HCT116 (cell line): ENCODE data around the gene SLC18B1. TPM values are rescaled to one million over a fixed set of nuclear protein-coding genes. Genes with fewer than 3 reads are reported as not detected.

Source experiments
- ATAC-seq: fragments of 200-7000 bp; cut with Tn5 transposase; 2 replicates; pipeline ENCODE4 v1.9.1; 2020; ENCODE audit warnings: mild to moderate bottlenecking, moderate library complexity
- BruUV-seq: library from RNA; stranded (reverse); fragments of 400-500 nt; replicated peaks from 2 replicates; lab custom pipeline; 2021; lab: Mats Ljungman, UMichigan
- CTCF ChIA-PET: fragments of 300-600 bp; sonication (Branson Sonifier 250); formaldehyde crosslinking; loops from one replicate; lab custom pipeline; 2021; ENCODE audit warnings: antibody characterized with exemption; lab: Charles Lee
- POLR2A ChIA-PET: fragments of 300-600, 350-600 bp; sonication (Branson Sonifier 250); formaldehyde crosslinking; loops from one replicate; lab custom pipeline; 2021; ENCODE audit warnings: antibody characterized with exemption; lab: Charles Lee
- RAD21 ChIA-PET, 2 experiments: fragments of 300-600 bp; sonication (Branson Sonifier 250); formaldehyde crosslinking; loops; one replicate each; lab custom pipeline; 2023; ENCODE audit warnings: low total read pairs in 2 of 2; ENCODE audit not compliant: uncharacterized antibody in 2 of 2, unreplicated experiment in 2 of 2, low non-redundant PET in 1 of 2; lab: Charles Lee
- DNase-seq: peaks from one replicate; pipeline ENCODE4 v3.0.0-alpha.2; 2010; ENCODE audit warnings: low read depth, low spot score
- H2AFZ ChIP-seq: fragments of 200-600 bp; shearing (Covaris generic), sonication (generic); 2 replicates; pipeline ENCODE4 v1.6.1; 2017; ENCODE audit warnings: low read depth, mixed run types, mixed read lengths, antibody characterized with exemption, low read length; ENCODE audit not compliant: poor library complexity, severe bottlenecking
- H3K27ac ChIP-seq: 2 replicates; pipeline ENCODE4 v1.5.1; 2012; ENCODE audit warnings: low read depth, low read length
- H3K27me3 ChIP-seq: fragments of 200-600 bp; sonication (generic); 2 replicates; pipeline ENCODE4 v1.6.1; 2016; ENCODE audit warnings: mixed run types, low read length, mixed read lengths; ENCODE audit not compliant: insufficient read depth
- H3K36me3 ChIP-seq, 2 experiments: fragments of 200-500 bp in 1 of 2; fragments of 200-600 bp in 1 of 2; sonication (Bioruptor generic) in 1 of 2; sonication (generic) in 1 of 2; 2 replicates each; pipeline versions ENCODE4 v1.5.1 to v1.6.1; 2014 to 2016; ENCODE audit warnings: low read length in 2 of 2, inconsistent platforms in 1 of 2, mixed read lengths in 1 of 2, mixed run types in 1 of 2; ENCODE audit not compliant: insufficient read depth in 2 of 2, control insufficient read depth in 1 of 2
- H3K4me1 ChIP-seq, 2 experiments: fragments of 200-600 bp in 1 of 2; sonication (generic) in 1 of 2; 2 replicates each; pipeline versions ENCODE4 v1.5.1 to v1.6.1; 2012 to 2017; ENCODE audit warnings: low read length in 2 of 2, inconsistent platforms in 1 of 2, mild to moderate bottlenecking in 1 of 2, mixed read lengths in 1 of 2, mixed run types in 1 of 2, moderate library complexity in 1 of 2; ENCODE audit not compliant: insufficient read depth in 2 of 2, control insufficient read depth in 1 of 2
- H3K4me2 ChIP-seq: fragments of 200-600 bp; sonication (generic); 2 replicates; pipeline ENCODE4 v1.6.1; 2017; ENCODE audit warnings: mixed run types, low read length, mixed read lengths
- H3K4me3 ChIP-seq, 2 experiments: fragments of 200-600 bp in 1 of 2; sonication (generic) in 1 of 2; replicated peaks in 1 of 2; 2 replicates each; pipeline ENCODE4 v1.5.1; 2011 to 2016; ENCODE audit warnings: low read length in 2 of 2, control low read depth in 1 of 2, low read depth in 1 of 2, mild to moderate bottlenecking in 1 of 2, mixed read lengths in 1 of 2, mixed run types in 1 of 2
- H3K79me2 ChIP-seq: fragments of 200-600 bp; sonication (generic); 2 replicates; pipeline ENCODE4 v1.6.1; 2017; ENCODE audit warnings: mild to moderate bottlenecking, mixed run types, low read length, moderate library complexity, mixed read lengths; ENCODE audit not compliant: insufficient read depth
- H3K9ac ChIP-seq: fragments of 200-600 bp; sonication (generic); 2 replicates; pipeline ENCODE4 v1.6.1; 2016; ENCODE audit warnings: low read length, mixed read lengths
- H3K9me2 ChIP-seq: fragments of 200-600 bp; sonication (generic), shearing (Covaris generic); 2 replicates; pipeline ENCODE4 v1.6.1; 2017; ENCODE audit warnings: mixed run types, mild to moderate bottlenecking, moderate library complexity; ENCODE audit not compliant: insufficient read depth
- H3K9me3 ChIP-seq, 2 experiments: fragments of 200-500 bp in 1 of 2; fragments of 200-600 bp in 1 of 2; sonication (Bioruptor generic) in 1 of 2; sonication (generic) in 1 of 2; 2 replicates each; pipeline ENCODE4 v1.6.1; 2014 to 2017; ENCODE audit warnings: low read length in 2 of 2, mixed read lengths in 2 of 2, inconsistent platforms in 1 of 2, low read depth in 1 of 2, mild to moderate bottlenecking in 1 of 2, mixed run types in 1 of 2, moderate library complexity in 1 of 2; ENCODE audit not compliant: control insufficient read depth in 1 of 2, insufficient read depth in 1 of 2
- H4K20me1 ChIP-seq: fragments of 200-600 bp; sonication (generic), shearing (Covaris generic); 2 replicates; pipeline ENCODE4 v1.6.1; 2017; ENCODE audit warnings: mixed run types, mild to moderate bottlenecking, moderate library complexity; ENCODE audit not compliant: insufficient read depth
- CBX3 ChIP-seq: IDR thresholded peaks from 2 replicates; pipeline ENCODE4 v1.6.1; 2012; ENCODE audit warnings: low read depth
- CEBPB ChIP-seq: IDR thresholded peaks from 2 replicates; pipeline ENCODE4 v1.6.1; 2012; ENCODE audit warnings: low read depth
- EGR1 ChIP-seq: IDR thresholded peaks from 2 replicates; pipeline ENCODE4 v1.6.1; 2012; ENCODE audit warnings: low read depth
- EZH2 ChIP-seq: fragments of 200-600 bp; sonication (generic); IDR thresholded peaks from 2 replicates; pipeline ENCODE4 v1.6.1; 2017; ENCODE audit warnings: antibody characterized with exemption, mixed run types
- EZH2phosphoT487 ChIP-seq: fragments of 200-600 bp; IDR thresholded peaks from 2 replicates; pipeline ENCODE4 v1.6.1; 2018; ENCODE audit warnings: antibody characterized with exemption, borderline replicate concordance
- POLR2A ChIP-seq: IDR thresholded peaks from 2 replicates; pipeline ENCODE4 v1.7.0; 2011; ENCODE audit warnings: borderline replicate concordance; ENCODE audit not compliant: insufficient read depth, insufficient read length; ENCODE audit errors: extremely low read depth
- RAD21 ChIP-seq: IDR thresholded peaks from 2 replicates; pipeline ENCODE4 v1.6.1; 2012; ENCODE audit warnings: low read depth, mild to moderate bottlenecking
- REST ChIP-seq: IDR thresholded peaks from 2 replicates; pipeline ENCODE4 v1.6.1; 2012; ENCODE audit warnings: low read depth
- SRF ChIP-seq: IDR thresholded peaks from 2 replicates; pipeline ENCODE4 v1.6.1; 2012; ENCODE audit warnings: low read depth
- ZFX ChIP-seq: fragments of 450-650 bp; IDR thresholded peaks from 2 replicates; pipeline ENCODE4 v1.6.1; 2017
- intact Hi-C: fragments of 100-400 bp; cut with micrococcal nuclease; formaldehyde crosslinking; loops from 2 replicates; pipeline ENCODE4 v1.10.0; 2022
- total RNA-seq: library from RNA; stranded (reverse); gene quantifications from one replicate; pipeline ENCODE4 v1.2.1, GENCODE V29; 2021; ENCODE audit not compliant: unreplicated experiment

Gene SLC18B1
- total RNA-seq, 1 experiment from 2014 or later = 18.1 TPM

GRCh38 chr6:132733814-132734213 is 64.6 kb downstream of the SLC18B1 start:
- TF ChIP-seq EZH2 (no peak), EZH2phosphoT487 (no peak), CEBPB (no peak), SRF (no peak), EGR1 (no peak)
- intact Hi-C loops = no loop called here
- ATAC-seq = no peak
- Histone ChIP-seq H4K20me1 (no peaks in the 10 kb centered on the region), H3K9me3 (no peaks in the 10 kb centered on the region), H3K27me3 (no peaks in the 10 kb centered on the region), H2AFZ (no peak overlapping the region), H3K36me3 (no peaks in the 10 kb centered on the region), H3K4me1 (no peaks in the 10 kb centered on the region), H3K9me2 (no peaks in the 10 kb centered on the region), H3K9ac (no peak overlapping the region), H3K79me2 (no peaks in the 10 kb centered on the region), H3K27ac (no peak overlapping the region), H3K4me3 (no peak overlapping the region), H3K4me2 (no peak overlapping the region)
- ChIA-PET RAD21 (no interaction called here), POLR2A (no interaction called here), CTCF (no interaction called here)
- DNase-seq = no peak
- no TSS peak for BruUV-seq

- Histone ChIP-seq H3K27me3 (no peaks in the 10 kb centered on the region), H3K27ac (no peak overlapping the region), H3K36me3 (no peaks in the 10 kb centered on the region), H3K9ac (no peak overlapping the region), H4K20me1 (no peaks in the 10 kb centered on the region), H3K4me1 (no peaks in the 10 kb centered on the region), H3K79me2 (no peaks in the 10 kb centered on the region), H3K9me3 (no peaks in the 10 kb centered on the region), H3K9me2 (no peaks in the 10 kb centered on the region), H3K4me3 (no peak overlapping the region), H3K4me2 (no peak overlapping the region), H2AFZ (no peak overlapping the region)
- POLR2A ChIA-PET = no interaction called here
- RAD21 ChIA-PET = interaction anchor here in 1 of 2 experiments (0.7 kb wide), 1 partner anchor 116 kb away, joined by 3 read pairs; no protein-coding TSS in a partner anchor
- no TSS peak for BruUV-seq
- DNase-seq (no peak), ATAC-seq (no peak)
- TF ChIP-seq CBX3 (no peak), RAD21 (no peak), POLR2A (no peak), ZFX (no peak), CEBPB (no peak), REST (no peak)
- CTCF ChIA-PET = no interaction called here
- intact Hi-C loops = no loop called here
Observed at GRCh38 chr6:132733283-132733682, 65.2 kb downstream of the SLC18B1 start.
